Measurements from ENCODE around the gene NUMB. TPM values are rescaled to one million over a fixed set of nuclear protein-coding genes. Genes with fewer than 3 reads are reported as not detected.
A peak's percentile ranks its signal among the peaks of the same experiment; 100 is the strongest.

The NUMB gene
- total and polyA plus RNA-seq, 2 of the 13 experiments (the other 11 are each of a cell fraction or from before 2014, with no cell fraction given), result 20.3 to 71.1 TPM

DNA sequence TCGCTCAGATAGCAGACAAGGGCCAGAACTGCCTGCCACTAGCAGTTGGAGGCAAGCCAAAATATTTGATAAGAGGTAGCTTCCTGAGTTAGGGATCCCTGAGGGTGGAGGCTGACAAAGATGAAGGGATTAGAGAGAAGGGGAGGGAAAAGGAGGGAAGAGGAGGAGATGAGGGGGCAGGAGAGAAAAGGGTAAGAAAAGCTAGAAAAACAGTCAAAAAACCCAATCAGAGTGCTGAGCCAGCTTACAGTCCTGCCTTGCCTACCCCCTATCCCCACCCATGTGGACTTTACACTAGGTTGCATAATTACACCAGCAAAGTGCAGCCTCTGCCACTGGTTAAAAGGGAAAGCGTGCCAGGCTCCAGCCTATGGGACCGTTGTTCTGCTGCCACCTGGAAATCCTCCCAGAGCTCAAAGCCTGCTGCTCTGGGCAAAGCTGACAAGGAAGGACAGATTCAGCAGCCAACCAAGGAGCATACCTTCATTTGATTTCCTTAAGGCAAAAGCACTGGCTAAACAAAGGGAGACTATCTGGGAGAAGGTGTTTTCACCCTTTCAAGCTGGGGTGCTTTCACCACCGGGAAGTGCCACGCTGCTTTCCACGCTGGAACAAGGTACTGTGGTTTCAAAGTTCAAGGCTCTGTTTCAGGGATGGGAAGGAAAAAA lies 3.8 kb upstream of the NUMB start (continued):
- TF ChIP-seq ZSCAN22 (CRISPR knock-in tag; IDR thresholded peaks at IDR 0.05) (no peak), ZNF124 (CRISPR knock-in tag; IDR thresholded peaks at IDR 0.05) (peak; percentile 75; the same call in 1 of the 2 replicates), ZFP1 (CRISPR knock-in tag; IDR thresholded peaks at IDR 0.05) (peak; percentile 30; the same call in 1 of the 2 replicates), ZNF430 (CRISPR knock-in tag; IDR thresholded peaks at IDR 0.05) (peak; percentile 86; the same call in 1 of the 2 replicates), NCOA5 (CRISPR knock-in tag; IDR thresholded peaks at IDR 0.05) (no peak), ZC3H4 (CRISPR knock-in tag; IDR thresholded peaks at IDR 0.05; ENCODE audit: borderline replicate concordance) (no peak), KDM1A (CRISPR knock-in tag; IDR thresholded peaks at IDR 0.05) (0 out of 2 replicates have a peak, but pooled peaks have one; percentile 29), SIN3B (IDR thresholded peaks at IDR 0.05; ENCODE audit: low read length) (no peak), ZNF546 (CRISPR knock-in tag; conservative IDR thresholded peaks at IDR 0.05) (no peak), ZFP41 (CRISPR knock-in tag; IDR thresholded peaks at IDR 0.05; ENCODE audit: borderline replicate concordance) (no peak), NFRKB (IDR thresholded peaks at IDR 0.05) (no peak), EP300 (IDR thresholded peaks at IDR 0.05; ENCODE audit: low read depth in 2 of 2, low read length in 2 of 2) (peak; percentile 71 to 86), EP300 (CRISPR knock-in tag; IDR thresholded peaks at IDR 0.05; ENCODE audit: borderline replicate concordance) (peak; percentile 52), TBL1XR1 (IDR thresholded peaks at IDR 0.05; ENCODE audit: borderline replicate concordance, low read length, partially characterized antibody) (peak; percentile 46), WIZ (CRISPR knock-in tag; IDR thresholded peaks at IDR 0.05) (no peak; the same call in 1 of the 2 replicates), SPEN (CRISPR knock-in tag; IDR thresholded peaks at IDR 0.05; ENCODE audit: low read depth) (peak; percentile 82; the same call in 1 of the 2 replicates), RBM22 (optimal IDR thresholded peaks at IDR 0.05; ENCODE audit: low read length) (peak; percentile 19), HNRNPUL1 (IDR thresholded peaks at IDR 0.05; ENCODE audit: low read depth, low read length) (no peak), GTF3A (CRISPR knock-in tag; conservative IDR thresholded peaks at IDR 0.05) (peak; percentile 85; the same call in 1 of the 2 replicates), ZNF7 (CRISPR knock-in tag; IDR thresholded peaks at IDR 0.05) (no peak), ZKSCAN8 (CRISPR knock-in tag; IDR thresholded peaks at IDR 0.05; ENCODE audit: borderline replicate concordance) (0 out of 2 replicates have a peak, but pooled peaks have one; percentile 73), ZNF724P (CRISPR knock-in tag; IDR thresholded peaks at IDR 0.05; ENCODE audit: borderline replicate concordance) (no peak; the same call in 1 of the 2 replicates), SALL2 (CRISPR knock-in tag; IDR thresholded peaks at IDR 0.05) (peak; percentile 45; the same call in 1 of the 2 replicates), MXI1 (IDR thresholded peaks at IDR 0.05; ENCODE audit: borderline replicate concordance, low read depth, low read length) (peak; percentile 56; the same call in 1 of the 3 replicates), ZBTB8A (CRISPR knock-in tag; IDR thresholded peaks at IDR 0.05; ENCODE audit: borderline replicate concordance, low read depth) (no peak), RFX3 (CRISPR knock-in tag; IDR thresholded peaks at IDR 0.05) (no peak)
- TF ChIP-seq, protein P1, sequence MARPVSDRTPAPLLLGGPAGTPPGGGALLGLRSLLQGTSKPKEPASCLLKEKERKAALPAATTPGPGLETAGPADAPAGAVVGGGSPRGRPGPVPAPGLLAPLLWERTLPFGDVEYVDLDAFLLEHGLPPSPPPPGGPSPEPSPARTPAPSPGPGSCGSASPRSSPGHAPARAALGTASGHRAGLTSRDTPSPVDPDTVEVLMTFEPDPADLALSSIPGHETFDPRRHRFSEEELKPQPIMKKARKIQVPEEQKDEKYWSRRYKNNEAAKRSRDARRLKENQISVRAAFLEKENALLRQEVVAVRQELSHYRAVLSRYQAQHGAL (CRISPR knock-in tag; IDR thresholded peaks at IDR 0.05; ENCODE audit: not compliant biosample characterization), result no peak
- TF ChIP-seq, protein P2, sequence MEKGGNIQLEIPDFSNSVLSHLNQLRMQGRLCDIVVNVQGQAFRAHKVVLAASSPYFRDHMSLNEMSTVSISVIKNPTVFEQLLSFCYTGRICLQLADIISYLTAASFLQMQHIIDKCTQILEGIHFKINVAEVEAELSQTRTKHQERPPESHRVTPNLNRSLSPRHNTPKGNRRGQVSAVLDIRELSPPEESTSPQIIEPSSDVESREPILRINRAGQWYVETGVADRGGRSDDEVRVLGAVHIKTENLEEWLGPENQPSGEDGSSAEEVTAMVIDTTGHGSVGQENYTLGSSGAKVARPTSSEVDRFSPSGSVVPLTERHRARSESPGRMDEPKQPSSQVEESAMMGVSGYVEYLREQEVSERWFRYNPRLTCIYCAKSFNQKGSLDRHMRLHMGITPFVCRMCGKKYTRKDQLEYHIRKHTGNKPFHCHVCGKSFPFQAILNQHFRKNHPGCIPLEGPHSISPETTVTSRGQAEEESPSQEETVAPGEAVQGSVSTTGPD (CRISPR knock-in tag; IDR thresholded peaks at IDR 0.05), result peak; percentile 84; the same call in 1 of the 2 replicates
- TF ChIP-seq, protein P3, sequence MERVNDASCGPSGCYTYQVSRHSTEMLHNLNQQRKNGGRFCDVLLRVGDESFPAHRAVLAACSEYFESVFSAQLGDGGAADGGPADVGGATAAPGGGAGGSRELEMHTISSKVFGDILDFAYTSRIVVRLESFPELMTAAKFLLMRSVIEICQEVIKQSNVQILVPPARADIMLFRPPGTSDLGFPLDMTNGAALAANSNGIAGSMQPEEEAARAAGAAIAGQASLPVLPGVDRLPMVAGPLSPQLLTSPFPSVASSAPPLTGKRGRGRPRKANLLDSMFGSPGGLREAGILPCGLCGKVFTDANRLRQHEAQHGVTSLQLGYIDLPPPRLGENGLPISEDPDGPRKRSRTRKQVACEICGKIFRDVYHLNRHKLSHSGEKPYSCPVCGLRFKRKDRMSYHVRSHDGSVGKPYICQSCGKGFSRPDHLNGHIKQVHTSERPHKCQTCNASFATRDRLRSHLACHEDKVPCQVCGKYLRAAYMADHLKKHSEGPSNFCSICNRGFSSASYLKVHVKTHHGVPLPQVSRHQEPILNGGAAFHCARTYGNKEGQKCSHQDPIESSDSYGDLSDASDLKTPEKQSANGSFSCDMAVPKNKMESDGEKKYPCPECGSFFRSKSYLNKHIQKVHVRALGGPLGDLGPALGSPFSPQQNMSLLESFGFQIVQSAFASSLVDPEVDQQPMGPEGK (CRISPR knock-in tag; IDR thresholded peaks at IDR 0.05), result peak; percentile 90
